AG20443 (cell line): ENCODE data around the gene MBNL1.

Experiments used
- DNase-seq: peaks from one replicate; pipeline ENCODE4 v3.0.0; 2012; ENCODE audit warnings: low spot score, mixed read lengths

Gene MBNL1

GRCh38 chr3:152488449-152488848 lies 219.7 kb downstream of the MBNL1 start:
- no peak for DNase-seq

GRCh38 chr3:152491922-152492321 lies 223.2 kb downstream of the MBNL1 start:
- DNase-seq: no peak

GRCh38 chr3:152496286-152496685 lies 227.6 kb downstream of the MBNL1 start:
- DNase-seq: no peak

GRCh38 chr3:152496716-152497115 lies 228.0 kb downstream of the MBNL1 start:
- DNase-seq: no peak

GRCh38 chr3:152497457-152497856 lies 228.7 kb downstream of the MBNL1 start:
- DNase-seq: peak; percentile 30

GRCh38 chr3:152497890-152498289 lies 229.2 kb downstream of the MBNL1 start:
- DNase-seq: no peak

GRCh38 chr3:152499791-152500385 lies 231.2 kb downstream of the MBNL1 start:
- DNase-seq: no peak

GRCh38 chr3:152505926-152506325 lies 237.2 kb downstream of the MBNL1 start:
- DNase-seq: no peak

GRCh38 chr3:152508705-152509104 lies 240.0 kb downstream of the MBNL1 start:
- no peak for DNase-seq

- no peak for DNase-seq
These were observed 243.2 kb downstream of the MBNL1 start for GRCh38 chr3:152511904-152512303.

GRCh38 chr3:152513301-152513960 lies 244.7 kb downstream of the MBNL1 start:
- no peak for DNase-seq
